NCI-H146 treated with DMSO at 0.1 percent for 48 hours (cell line): Measurements from ENCODE around the gene NRXN2.
"Not testable (repeated sequence)": the region's sequence is repeated elsewhere in the genome, so short reads cannot be mapped to it uniquely, and the experiment has no call there.

Experiments used
- DNase-seq: peaks from one replicate; lab custom pipeline; 2025; ENCODE audit not compliant: unreplicated experiment; lab: John Stamatoyannopoulos, UW

The NRXN2 gene

GRCh38 chr11:64705501-64705900 is 17.5 kb downstream of the NRXN2 start:
- no peak for DNase-seq

GRCh38 chr11:64703048-64703447 is 19.9 kb downstream of the NRXN2 start:
- no peak for DNase-seq

DNA sequence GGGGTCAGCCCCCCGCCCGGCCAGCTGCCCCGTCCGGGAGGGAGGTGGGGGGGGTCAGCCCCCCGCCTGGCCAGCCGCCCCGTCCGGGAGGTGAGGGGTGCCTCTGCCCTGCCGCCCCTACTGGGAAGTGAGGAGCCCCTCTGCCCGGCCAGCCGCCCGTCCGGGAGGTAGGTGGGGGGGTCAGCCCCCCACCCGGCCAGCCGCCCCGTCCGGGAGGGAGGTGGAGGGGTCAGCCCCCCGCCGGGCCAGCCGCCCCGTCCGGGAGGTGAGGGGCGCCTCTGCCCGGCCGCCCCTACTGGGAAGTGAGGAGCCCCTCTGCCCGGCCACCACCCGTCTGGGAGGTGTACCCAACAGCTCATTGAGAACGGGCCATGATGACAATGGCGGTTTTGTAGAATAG is 21.0 kb downstream of the NRXN2 start:
- not testable (repeated sequence) for DNase-seq

DNA sequence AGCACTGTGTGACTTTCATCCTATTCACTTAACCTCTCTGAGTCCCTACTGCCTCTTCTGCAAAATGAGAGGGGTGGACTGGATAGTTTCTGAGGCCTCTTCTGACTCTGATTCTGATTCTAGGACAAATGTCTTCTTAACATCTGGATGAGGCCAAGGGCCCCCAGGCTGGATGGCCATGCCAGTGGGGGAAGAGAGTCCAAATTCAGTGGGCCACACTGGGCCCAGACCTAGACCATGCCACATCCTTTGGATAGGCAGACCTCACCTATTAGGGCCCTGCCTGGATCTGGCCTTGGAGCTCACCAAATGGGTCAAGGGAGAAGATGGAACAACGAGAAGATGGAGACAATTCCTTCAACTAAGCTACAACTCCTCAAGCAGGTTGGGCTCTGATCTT is 24.6 kb downstream of the NRXN2 start:
- DNase-seq = no peak

GRCh38 chr11:64697663-64698375 is 25.2 kb downstream of the NRXN2 start:
- DNase-seq = no peak

GRCh38 chr11:64696045-64696444 is 27.0 kb downstream of the NRXN2 start:
- DNase-seq = no peak

DNA sequence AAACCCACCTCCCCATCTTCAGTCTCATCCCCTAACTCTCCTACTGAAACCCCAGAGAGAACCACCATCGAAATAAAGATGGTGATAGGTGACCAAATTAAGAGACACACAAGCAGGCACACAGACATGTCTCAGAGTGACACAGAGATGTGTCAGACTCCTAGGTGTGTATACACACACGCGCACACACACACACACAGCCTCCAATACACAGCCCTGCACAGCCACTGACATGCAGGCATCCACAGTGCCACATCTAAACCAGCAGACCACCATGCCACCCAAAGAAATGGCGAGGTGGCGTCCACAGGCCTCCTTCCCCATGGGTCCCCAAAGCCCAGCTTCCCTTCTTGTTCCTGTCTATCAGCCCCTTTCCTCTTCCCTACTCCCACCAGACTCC is 27.4 kb downstream of the NRXN2 start:
- no peak for DNase-seq

DNA sequence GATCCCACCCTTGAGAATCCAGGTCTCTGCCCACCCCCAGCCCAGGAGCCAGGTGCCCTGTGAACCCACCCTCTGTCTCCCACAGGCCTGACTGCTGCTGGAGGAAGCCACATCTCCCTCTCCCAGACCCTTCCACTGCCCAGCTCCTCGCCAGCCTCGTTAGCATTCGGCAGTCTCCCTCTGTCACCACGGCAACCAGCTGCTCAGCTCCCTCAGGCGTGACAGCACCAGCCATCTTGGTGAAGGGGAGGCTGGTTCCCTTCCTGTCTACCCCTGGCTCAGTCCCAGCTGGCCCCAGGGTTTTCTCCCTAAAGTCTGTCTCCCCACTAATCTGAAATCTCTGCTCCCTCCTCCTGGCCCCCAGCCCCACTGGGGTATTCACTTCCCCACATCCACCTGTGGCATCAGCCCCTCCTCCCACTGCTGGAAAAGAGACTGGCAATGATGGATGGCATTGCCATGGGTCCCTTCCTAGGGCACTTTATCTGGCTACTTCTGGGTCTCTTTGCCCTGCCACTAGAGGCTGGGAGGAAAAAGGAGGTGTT is 28.1 kb downstream of the NRXN2 start:
- DNase-seq = peak; percentile 75

DNA sequence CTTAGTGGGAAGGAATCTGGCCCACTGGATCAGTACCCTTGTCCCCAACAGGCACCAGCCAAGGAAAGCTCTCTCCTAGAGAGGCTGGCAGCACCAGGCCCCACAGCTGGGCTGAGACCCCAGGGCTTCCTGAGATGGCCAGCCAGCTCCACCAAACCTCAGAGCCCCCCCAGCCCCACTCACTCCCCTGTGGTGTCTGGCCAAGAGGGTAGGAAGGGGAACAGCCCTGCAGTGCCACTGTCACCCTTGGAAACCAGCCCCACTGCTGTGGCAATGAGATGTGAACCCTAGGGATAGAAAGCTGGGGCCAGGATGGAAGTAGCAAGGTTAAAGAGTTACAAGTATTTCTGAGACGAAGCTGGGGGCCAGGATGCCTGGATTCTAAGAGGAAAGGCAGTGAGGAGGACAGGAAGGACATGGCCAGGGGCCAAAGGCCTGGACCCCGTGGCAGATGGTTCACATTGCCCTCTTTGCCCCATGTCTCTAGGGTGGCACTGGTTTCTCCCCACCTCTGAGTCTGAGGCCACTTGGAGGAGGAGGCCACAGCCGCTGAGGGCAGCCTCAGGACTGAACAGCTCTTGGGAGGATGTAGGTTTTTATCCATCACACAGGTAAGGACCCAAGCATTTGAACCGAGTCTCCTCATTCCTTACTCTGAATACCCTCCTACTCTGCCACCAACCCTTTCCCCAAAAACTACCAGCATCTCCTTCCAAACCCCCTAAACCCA is 28.8 kb downstream of the NRXN2 start:
- DNase-seq = no peak

DNA sequence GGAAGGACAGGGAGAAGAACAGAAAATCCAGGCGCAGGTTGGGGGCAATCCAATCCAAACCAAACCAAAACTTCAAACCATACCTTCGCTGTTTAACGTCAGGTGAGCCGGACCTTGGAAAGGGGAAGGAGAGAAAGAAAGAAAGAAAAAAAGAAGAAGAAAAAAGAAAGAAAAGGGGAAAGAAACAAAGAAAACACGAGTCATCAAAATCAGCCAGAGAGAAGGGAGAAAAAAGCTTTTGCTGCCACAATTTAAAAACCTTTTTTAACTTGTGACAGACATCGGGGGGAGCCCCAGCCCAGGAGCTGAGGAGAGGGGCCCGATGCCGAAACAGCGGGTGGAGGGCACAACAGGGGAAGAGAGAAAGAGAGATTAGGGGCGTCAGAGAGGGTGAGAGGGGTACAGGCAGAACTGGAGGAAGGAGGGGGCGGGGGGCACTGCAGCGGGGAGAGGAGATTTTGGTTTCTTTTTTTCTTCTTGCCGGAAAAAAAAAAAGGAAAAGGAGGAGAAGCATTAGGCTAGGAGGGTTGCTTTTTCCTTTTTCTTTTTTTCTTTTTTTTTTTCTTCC is 30.1 kb downstream of the NRXN2 start:
- no peak for DNase-seq

- no peak for DNase-seq
Observed at GRCh38 chr11:64691543-64691942, 31.5 kb downstream of the NRXN2 start.

DNA sequence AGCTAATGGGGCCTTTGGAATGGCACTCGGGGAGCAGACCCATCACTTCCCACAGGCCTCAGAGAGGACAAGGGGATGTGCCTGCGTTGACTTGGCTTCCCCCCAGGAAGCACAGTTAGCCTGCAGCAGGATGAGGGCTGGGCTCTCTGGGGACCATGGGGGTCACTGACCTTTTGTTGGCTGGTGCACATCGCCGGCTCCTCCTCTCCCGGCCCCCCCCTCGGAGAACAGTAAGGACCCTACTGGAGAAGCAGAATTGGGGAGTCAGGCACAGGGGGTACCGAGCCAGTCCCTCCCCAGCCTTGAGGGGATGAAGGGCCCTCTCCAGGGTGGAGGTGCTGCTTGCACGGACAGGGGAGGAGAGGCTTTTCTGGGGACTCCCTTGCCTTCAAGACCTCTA is 32.8 kb downstream of the NRXN2 start:
- no peak for DNase-seq

DNA sequence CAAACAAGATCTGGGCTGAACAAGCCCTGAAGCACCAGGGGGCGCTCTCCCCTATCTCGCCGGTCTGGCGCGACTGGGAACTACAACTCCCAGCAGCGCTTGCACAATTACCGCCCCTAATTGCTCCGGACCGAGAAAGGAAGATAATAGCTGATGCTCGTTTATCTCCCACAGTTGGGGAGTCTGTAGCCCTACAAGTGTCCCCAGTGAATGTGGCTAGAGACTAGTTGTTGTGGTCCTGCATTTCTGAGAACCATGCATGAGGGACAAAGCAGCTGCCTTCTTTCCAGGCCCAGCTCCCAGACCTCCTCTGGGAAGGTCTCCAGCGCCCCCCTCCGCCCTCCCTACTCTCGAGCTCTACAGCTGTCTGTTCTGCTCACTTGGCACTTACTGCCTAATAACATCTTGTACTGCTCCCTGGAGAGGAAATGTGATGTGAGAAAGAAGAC is 34.4 kb downstream of the NRXN2 start:
- DNase-seq = peak; percentile 78

DNA sequence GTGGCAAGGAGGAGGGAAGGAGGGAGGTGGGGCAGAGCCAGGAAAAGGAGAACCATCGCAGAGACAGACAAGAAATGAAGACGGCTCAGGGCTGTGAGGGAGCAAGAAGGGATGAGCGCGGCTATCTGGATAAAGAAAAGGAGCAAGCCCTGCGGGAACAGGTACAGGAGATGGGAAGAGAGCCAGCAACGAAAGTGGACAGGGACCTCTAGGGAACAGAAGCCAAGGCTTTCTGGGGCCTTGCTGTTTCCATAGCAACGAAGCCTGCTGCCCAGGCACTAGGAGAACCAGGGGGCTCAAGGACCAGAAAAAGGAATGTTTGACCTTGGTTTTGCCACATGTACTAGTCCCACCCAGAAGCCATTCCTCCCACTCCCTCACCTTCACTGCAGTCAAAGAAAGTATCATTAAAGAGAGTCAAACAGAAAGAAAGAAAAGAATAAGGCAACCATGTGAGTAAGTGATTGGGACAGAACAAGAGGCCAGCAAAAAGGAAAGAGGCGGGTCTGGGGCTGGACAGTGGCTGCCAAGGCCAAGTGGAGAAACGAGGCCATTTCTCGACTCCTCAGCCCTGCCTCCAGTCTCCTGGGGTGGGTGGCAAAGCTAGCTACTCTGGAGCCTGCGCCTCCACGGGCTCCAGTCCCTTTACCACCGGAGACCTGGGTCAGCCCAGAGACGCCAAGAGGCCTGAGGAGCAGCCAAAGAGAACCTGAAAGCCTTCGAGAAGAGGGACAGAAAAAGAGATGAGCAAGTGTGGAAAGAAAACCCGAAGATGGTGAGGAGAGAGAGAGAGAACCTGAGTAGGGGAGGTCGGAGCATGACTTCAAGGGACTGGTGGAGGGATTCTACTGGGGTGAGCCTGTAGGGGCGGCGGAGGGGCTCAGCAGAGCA is 35.1 kb downstream of the NRXN2 start:
- no peak for DNase-seq

DNA sequence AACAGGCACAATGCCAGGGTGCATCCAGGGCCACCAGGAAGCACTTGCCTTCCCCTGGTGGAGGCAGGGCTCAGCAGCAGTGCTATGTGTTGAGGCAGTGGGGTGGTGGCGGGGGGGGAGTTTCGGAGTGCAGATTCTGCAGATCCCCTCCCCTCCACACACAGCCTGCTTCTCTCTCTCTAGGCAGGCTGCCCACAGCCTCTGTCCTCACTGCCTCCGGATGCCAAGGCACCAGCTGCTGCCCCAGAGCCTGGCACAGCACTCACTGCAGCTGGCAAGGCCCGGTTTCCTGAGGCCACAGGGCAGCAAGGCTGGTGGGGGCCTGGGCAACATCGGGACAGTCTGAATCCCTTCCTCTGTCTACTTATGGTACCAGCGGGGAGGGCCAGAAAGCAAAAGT is 35.8 kb downstream of the NRXN2 start:
- no peak for DNase-seq

DNA sequence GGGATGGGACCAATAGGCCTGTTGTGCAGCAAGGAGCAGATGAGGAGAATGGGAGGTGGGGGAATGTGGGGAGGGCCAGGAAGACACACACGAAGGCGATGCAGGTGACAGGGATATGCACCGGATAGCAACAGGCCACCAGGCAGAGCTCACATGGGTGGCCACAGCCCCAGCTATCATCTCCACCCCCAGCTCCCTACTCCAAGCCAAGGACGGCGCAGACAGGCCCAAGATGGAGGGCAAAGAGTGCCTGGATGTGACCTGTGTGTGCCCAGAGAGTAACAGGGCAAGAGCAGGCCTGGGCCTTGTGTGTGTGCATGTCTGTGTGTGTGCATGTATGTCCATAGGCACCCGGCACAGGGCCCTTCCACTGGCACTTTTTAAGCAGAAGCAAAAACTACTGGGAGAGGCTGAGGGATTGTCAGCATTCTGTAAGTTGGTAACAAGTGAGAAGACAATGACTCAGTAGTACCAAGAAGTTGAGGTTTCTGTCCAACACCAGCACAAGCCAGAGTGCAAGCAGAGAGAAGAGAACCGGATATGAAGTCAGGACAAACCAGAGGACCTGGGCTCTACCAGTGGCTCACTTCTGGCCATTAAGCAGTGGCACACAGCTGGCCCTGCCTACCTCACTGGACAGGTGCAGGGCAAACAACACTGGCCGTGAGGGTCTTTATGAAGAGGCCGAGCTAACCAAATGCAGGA is 36.4 kb downstream of the NRXN2 start:
- no peak for DNase-seq

- no peak for DNase-seq
Observed at GRCh38 chr11:64685536-64685935, 37.5 kb downstream of the NRXN2 start.

- no peak for DNase-seq
Observed at GRCh38 chr11:64684357-64684756, 38.6 kb downstream of the NRXN2 start.

DNA sequence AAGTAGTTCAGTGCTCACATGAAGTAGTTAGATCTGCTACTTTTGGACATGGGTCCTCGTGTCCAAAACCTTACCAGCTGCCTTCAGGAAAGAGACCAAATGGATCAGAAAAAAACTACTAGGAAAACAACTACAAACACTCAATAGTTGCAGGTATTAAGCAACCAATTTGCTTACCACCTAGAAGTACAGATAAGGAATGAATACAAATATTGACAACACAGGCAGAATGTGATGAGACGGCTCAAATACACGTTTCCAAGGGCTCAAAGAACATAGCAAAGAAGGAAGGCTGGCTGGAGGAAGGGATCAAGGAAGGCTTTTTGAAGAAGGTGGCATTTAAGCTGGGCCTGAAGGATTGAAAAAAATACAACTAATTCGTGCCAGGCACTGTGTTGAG is 41.8 kb downstream of the NRXN2 start:
- no peak for DNase-seq

GRCh38 chr11:64679846-64680245 is 43.2 kb downstream of the NRXN2 start:
- DNase-seq = no peak
